Stimulated activated CD8-positive, alpha-beta memory T cell treated with anti-CD3 and anti-CD28 coated beads, Interleukin-12 subunit alpha, Interleukin-12 subunit beta, amount 100 ng/mL, for 4 hours (primary cell): Measurements from ENCODE around the gene MBD3.

ENCODE experiments used
- DNase-seq: peaks from one replicate; pipeline ENCODE4 v3.0.0-alpha.2; 2020; ENCODE audit warnings: low read depth

MBD3 gene

GRCh38 chr19:1598777-1599459, 6.3 kb upstream of the MBD3 start:
- no peak for DNase-seq

GRCh38 chr19:1593501-1593772, 772 bp upstream of the MBD3 start:
- no peak for DNase-seq

GRCh38 chr19:1592024-1592754, 476 bp downstream of the MBD3 start:
- peak; percentile 74 for DNase-seq

- DNase-seq = no peak
Measured at GRCh38 chr19:1591421-1592023, 1.1 kb downstream of the MBD3 start.

GRCh38 chr19:1590641-1591397, 1.8 kb downstream of the MBD3 start:
- DNase-seq = no peak

- DNase-seq = no peak
Measured at GRCh38 chr19:1587872-1588271, 4.8 kb downstream of the MBD3 start.

DNA sequence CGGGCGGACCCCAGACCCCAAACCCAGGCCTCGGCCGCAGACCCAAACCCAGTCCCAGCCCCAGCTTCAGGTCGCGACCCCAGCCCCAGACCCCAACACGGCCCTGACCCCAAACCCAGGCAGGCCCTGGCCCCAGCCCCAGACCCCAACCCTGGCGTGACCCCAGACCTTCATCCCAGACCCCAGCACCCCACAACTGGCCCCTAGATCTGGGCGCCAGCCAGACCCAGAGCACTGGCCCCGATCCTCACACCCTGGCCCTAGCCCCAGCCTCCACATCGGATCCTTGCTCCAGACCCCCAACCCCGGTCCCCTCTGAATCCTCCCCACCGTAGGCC, 7.5 kb downstream of the MBD3 start:
- no peak for DNase-seq

DNA sequence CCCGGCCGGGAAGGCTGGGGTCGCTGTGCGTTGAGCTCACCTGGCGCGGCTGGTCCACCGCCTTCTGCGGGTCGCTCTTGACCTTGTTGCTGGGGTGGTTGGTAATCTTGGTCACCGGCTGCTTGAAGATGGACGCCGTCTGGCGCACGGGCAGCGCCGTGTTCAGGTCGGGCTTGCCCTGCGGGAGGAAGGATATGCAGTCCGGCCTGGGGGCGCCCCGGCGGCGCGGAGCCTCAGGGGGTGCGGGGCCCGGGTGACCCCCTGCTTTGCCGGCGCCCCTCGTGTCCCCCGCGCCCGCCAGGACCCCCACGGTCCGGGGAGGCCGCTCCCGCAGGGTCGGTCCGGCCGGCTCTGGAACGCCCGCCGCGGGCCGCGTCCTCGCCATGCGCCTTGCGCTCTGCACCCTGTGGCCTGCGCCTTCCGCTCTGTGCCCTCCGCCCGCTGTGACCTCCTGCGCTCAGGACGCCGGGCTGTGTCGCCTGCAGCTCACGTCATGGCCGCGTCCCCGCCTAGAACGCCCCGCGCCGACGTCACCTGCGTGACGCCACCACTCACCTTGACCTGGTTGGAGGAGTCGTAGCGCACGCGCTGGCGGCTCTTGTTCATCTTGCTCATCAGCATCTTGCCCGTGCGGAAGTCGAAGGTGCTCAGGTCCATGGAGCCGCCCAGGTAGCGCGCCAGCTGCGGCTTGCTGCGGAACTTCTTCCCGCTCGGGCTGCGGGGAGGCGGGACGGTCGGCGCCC, 8.0 kb downstream of the MBD3 start:
- DNase-seq = no peak

DNA sequence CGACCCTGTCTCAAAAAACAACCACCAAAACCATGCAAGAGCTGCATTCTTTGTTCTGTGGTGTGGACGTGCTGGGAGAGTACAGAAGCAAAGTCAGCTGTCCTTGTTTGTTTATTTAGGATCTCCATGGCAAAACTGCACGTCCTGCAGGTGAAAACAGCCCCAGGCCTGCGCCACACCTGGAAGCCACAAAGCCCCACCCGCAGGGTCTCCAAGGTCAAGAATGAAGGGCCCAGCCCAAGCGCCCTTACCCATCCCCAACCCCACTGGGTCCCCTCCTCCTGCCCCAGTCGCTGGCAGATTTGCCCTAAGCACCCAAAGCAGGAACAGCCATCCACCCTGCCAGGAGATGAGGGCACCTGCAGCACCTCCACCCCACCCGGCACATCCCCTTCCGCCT, 10.5 kb downstream of the MBD3 start:
- DNase-seq = no peak

DNA sequence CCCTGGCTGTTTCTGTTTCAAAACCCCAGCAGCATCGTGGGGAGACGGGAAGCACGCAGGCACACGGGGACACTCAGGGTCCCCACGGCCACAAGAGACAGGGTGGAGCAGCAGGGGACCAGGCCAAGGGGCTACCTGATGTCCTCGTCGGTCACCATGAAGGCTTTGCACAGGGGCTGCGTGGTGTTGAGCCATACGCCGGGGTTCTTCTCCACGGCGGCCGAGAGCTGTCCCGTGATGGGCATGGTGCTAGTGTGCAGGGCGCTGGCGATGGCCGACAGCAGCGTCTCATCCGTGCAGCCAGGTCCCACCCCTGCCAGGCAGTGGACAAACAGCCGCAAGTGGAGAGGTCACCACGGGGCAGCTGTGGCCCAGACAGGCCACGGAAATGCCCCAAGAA, 11.7 kb downstream of the MBD3 start:
- DNase-seq = no peak

GRCh38 chr19:1580382-1580781, 12.3 kb downstream of the MBD3 start:
- DNase-seq = no peak

DNA sequence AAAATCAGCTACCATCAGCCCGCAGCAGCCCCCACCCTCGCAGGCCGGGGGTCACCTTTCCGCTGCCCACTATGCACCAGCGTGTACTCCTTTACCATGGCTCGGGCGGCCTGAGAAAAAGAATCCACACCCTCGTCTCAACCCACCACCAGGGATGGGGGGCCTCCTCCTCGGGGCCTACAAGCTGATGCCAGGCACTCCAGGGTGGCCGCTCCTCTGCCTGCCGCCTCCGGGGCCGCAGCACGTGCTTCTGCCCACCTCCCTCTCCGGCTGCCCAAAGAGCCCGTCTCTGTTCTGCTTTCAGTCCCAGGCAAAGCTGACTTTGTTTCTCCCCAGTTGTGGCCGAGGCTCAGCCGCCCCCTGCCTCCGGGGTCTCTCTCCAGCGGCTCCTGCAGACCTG, 13.4 kb downstream of the MBD3 start:
- DNase-seq = no peak

GRCh38 chr19:1577929-1578618, 14.6 kb downstream of the MBD3 start:
- DNase-seq = no peak

GRCh38 chr19:1577090-1577928, 15.4 kb downstream of the MBD3 start:
- no peak for DNase-seq

- DNase-seq = no peak
Measured at GRCh38 chr19:1576242-1577089, 16.2 kb downstream of the MBD3 start.

DNA sequence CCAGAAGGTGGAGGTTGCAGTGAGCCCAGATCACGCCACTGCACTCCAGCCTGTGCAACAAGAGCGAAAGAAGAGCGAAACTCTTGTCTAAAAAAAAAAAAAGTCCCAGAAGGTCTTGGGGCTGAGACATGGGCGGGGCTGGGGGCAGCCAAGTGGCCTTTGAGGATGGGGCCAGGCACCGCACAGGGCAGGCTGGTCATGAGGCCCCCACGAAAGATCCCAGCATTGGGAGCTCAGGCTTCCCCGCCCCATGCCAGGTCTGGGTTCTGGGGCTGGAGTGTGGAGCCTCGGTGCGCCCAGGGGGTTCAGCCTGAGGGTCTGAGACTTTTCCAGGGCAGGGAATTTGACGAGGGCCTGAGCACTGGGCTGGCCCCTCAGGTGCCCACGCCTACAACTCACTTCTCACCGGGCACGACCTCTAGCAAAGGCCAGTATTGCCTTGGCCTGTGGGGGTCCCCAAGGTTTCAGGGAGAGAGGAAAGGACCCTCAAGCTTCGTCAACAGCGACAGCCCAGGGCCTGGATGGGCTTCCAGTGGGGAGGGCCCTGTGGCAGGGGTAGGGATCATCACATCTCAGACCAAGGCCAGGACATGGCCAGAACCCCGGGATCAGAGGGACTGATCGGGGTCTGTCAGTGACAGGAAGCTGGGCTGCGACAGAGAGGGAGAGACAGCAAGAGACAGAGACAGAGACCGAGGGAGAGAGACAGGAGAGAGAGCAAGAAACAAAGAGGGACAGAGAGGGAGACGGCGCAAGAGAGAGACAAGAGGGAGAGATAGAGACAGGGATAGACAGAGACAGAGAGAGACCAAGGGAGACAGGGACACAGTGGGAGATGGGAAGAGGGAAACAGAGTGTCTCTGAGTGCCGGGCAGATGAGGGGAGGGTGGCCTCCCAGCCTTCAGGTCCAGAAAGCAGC, 17.1 kb downstream of the MBD3 start:
- no peak for DNase-seq

DNA sequence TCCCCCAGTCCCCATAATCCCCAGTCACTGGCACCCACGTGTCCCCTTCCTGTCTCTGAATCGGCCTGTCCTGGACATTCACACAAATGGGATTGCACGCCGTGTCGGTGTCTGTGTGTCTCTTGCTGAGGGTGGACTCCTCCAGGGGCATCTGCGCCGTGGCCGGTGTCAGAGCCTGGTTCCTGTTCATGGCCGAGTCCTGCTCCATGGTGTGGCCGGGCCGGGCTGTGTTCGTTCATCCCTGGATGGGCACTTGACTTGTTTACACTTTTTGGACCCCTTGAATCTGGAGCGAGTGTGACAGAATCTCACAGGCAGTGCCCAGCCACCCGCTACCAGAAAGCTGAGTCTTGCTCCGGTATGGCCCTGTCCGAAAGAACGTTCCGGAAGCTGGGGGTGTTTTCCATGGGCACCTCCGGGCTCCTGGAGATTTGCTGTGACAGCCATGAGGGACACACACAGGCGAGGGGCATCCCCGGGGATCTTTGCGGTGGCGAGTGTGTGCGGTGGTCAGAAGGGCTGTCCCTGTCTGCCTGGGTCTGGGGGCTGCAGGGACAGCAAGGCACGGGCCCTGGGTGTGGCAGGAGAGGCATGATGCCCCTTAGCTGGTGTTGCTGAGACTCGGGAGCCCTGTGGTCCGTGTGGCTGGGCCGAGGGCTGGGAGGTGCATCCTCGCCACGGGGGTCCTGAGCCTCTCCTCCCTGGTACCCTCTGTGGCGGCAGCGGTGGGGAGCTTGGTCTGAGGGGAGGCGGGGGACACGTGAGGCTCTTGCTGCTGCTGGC, 18.1 kb downstream of the MBD3 start:
- DNase-seq = no peak

DNA sequence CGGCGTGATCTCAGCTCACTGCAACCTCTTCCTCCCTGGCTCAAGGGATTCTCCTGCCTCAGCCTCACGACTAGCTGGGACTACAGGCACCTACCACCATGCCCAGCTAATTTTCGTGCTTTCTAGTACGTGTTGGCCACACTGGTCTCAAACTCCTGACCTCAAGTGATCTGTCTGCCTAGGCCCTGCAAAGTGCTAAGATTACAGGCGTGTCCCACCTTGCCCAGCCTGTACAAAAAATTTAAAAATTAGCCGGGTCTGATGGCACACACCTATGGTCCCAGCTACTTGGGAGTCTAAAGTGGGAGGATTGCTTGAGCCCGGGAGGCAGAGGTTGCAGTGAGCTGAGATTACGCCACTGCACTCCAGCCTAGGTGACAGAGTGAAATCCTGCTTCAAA, 19.9 kb downstream of the MBD3 start:
- DNase-seq = no peak
